Activated CD4-positive, alpha-beta T cell treated with anti-CD3 and anti-CD28 coated beads, Interleukin-2, Interleukin-6, amounts not matched to agents 100 ng/mL and 50 ng/mL, durations not matched to agents 16 hours and 8 hours (primary cell): ENCODE data around the gene NSMCE1.

Experiments
- DNase-seq: peaks from one replicate; pipeline ENCODE4 v3.0.0-alpha.2; 2020

NSMCE1 gene, protein sequence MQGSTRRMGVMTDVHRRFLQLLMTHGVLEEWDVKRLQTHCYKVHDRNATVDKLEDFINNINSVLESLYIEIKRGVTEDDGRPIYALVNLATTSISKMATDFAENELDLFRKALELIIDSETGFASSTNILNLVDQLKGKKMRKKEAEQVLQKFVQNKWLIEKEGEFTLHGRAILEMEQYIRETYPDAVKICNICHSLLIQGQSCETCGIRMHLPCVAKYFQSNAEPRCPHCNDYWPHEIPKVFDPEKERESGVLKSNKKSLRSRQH

DNA sequence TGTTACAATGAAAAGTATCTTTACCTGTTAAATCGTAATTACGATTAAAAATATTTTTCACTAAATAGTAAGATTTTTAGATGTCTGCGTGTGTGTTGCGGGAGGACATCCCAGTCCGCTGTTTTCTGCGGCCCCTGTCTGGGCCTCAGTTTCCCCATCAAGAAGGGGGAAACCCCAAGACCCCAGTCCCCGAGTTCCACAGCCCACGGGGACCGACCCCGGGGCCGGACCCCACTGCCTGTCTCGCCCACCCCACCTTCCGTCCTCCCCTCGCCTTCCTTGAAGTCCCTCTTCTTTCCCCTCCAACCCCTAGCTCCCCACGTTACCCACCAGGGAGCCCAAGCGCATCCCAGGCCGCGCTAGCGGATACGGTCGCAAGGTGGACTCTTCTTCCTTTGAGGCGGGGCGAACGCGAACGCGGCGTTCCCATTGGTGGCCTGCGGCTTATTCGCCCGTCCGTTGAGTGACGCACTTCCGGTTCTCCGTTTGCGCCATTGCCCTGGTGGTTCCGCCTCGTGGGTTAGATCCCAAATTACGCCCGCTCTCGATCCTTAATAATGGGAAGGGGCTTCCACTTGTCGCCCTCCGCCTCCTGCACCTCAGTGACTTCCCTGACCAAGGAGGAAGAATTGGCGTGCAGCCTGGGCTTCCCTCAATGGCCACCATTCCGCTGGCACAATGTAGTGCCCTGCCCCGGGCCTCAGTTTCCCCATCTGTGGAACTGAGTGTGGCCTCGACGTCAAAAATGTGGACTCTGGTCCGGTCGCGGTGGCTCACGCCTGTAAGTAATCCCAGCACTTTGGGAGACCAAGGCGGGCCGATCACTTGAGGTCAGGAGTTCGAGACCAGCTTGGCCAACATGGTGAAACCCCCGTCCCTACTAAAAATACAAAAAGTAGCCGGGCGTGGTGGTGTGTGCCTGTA, at the start of gene NSMCE1:
Gene NSMCE1, minus strand, starts transcription at position 397 of the 924 bp plus-strand sequence. CDS start 11,202 bp downstream, outside the sequence.
- peak; percentile 99 for DNase-seq

DNA sequence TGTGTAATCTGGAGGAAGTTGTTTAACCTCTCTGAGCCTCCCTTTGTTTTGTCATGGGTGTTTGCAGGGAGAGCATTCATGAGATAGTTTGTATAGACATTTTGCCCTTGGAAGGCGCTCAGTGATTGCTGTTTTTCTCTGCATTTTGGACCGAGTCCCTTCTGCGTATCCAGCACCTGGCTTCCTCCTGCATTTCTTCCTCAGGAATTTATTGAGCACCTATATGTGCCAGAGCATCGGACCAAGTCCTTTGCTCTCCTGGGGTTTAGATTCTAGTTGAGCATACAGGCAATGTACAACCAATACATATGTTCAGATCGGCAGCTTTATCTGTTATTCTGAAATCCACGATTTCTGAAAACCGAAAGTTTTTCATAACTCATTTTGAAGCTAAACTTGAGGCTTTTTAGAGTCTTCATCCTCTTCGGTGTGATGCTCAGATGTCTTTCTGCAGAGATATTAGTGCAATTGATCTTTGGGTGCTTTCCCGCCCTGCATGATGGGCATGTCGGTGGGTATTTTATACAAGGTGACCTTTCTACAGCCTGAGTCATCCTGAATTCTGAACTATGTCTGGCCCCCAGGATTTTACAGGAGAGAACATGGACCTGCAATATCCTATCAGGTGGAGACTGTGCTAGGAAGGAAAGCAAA, 49.3 kb upstream of the NSMCE1 start:
- DNase-seq: peak; percentile 67

DNA sequence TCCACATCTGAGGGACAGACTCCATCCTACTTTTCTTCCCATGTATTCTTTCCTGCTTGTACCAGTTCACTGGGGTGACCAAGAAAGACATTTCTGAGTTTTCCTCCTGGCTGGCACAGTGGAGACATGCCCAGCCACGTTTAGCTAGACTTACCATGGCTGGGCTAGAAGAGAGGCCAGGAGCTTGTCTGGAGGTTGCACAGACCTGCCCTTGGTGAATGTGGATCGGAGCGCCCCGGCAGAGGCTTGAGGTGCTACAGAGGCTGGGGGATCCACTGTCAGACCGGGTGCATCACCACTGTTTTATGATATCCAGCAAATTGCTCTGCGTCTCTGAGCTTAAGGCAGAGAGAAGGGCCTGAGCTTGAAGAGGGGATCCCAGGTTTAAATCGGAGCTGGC, 48.7 kb upstream of the NSMCE1 start:
- peak; percentile 15 for DNase-seq

DNA sequence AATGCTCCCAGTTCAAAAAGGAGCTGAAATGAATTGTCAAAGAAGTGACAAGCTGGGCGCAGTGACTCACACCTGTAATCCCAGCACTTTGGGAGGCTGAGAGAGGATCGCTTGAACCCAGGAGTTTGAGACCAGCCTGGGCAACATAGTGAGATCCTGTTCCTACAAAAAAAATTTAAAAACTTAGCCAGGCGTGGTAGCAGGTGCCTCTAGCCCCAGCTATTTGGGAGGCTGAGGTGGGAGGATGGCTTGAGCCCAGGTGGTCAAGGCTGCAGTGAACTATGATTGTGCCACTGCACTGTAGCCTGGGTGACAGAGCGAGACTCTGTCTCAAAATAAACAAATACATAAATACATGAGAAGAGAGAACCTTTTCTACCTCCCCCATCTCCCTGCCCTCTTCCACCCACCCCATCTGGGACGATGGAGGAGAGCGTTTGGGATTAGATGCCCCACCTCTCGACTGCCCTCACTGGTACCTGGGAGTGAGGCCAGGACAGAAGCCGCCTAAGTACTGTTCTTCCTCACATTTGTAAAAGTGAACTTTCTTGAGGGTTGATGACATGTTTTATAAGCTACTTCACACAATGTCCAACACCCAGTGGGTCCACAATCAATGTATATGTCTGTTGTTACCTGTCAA, 47.6 kb upstream of the NSMCE1 start:
- DNase-seq: peak; percentile 16

DNA sequence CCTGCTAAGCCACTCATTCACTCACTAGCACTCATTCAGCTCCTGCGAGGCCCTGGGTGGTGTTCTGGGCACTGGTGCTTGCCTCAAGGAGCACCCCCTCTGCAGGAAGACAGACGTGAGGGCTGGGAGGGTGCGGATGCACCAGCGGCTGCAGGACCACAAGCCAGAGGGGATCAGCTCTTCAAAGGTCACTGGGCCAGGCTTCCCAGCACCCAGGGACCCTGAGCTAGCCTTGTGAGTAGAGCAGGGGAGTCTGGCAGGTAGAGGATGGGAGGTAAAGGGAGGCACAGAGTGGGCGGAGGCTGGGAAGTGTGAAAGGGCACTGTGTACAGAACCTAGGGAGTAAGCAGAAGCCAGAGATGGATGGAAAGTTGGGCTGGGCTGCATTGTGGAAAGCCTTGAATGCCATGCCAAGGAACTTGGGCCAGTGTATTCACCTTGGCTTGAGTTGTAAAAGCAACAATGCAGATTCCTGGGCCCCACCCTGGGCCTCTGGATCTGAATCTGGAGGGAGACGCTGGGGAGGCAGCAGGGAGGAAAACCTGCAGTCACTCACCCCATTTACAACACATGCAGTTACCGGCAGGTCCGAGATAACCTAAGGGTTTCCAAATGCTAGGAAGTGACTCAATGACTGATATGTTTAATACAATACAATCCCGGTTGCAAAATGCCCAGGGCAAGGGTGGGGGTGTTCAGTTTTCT, 46.9 kb upstream of the NSMCE1 start:
- peak; percentile 75 for DNase-seq

DNA sequence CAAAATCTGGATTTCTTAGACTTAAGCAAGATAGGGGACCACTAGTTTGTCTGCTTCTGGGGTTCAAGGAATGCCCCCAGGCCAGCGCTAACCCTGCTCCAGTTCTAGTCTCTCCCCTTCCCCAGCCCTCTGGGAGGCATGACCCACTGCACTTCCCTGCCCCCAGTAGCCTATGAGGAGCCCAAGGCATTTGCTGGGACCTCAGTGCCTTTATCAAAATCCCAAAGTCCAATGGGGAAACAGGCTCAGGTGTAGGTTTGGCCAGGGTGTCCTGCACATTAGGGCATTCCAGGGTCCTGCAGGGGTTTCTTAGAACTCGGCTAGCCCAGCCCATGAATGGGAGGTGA, 46.4 kb upstream of the NSMCE1 start:
- no peak for DNase-seq

DNA sequence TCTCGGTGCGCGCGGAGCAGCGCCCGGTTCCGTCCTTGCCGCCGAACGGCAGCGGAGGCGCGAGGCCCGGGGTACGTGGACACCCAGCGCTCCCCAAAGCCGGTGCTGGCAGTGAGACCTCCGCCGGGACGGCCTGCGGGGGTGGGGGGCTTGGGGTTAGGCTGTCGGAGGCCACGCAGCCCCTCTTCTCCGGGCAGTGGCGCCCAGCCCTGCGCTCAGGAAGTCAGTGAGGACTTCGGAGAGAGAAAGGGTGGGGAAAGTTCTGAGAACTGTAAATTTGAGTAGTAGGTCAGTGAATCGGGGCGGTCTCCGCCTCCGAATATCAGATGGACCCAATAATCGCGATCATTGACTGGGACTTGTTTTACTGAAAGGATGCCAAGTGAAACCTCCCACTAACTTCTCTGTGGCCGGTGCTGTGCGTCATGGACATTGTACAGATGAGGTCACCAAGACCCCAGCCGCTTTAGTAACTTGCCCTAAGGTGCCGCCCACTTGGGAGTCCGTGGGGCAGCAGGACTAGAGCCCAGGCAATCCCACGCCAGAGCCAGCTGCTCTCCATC, 45.7 kb upstream of the NSMCE1 start:
- peak; percentile 68 for DNase-seq

DNA sequence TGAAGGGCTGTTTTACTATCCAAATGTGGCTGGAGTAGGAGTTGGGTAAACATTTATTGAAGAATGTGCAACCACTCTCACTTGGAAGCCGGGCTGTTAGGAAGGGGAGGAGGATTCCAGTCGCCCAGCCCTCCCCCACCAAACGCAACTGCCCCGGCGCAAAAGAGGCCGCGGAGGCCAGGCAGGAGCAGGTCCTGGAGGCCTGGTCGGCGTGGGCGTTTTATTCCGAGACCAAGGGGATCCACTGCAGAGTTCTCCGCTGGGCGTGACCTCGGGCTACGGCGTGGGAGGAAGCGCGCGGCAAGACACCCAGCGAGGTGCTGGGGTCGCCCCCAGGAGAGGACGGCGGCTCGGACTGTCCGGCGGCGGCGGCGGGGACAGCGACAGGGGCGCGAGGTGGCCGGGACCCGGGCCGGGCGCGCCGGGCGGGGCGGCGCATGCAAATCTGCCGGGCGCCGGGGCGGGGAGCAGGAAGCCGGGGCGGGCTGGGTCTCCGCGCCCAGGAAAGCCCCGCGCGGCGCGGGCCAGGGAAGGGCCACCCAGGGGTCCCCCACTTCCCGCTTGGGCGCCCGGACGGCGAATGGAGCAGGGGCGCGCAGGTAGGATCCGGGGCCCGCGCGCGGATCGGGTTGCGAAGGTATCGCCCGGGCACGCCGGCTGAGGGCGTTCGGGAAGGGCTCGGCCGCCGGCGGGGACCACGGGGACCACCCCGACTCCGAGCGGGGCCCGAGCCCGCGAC, 45.0 kb upstream of the NSMCE1 start, which contains the start of gene IL4R:
Gene IL4R, plus strand, starts transcription at position 553 of the 739 bp plus-strand sequence. CDS start 26,230 bp downstream, outside the sequence.
- DNase-seq: peak; percentile 62

DNA sequence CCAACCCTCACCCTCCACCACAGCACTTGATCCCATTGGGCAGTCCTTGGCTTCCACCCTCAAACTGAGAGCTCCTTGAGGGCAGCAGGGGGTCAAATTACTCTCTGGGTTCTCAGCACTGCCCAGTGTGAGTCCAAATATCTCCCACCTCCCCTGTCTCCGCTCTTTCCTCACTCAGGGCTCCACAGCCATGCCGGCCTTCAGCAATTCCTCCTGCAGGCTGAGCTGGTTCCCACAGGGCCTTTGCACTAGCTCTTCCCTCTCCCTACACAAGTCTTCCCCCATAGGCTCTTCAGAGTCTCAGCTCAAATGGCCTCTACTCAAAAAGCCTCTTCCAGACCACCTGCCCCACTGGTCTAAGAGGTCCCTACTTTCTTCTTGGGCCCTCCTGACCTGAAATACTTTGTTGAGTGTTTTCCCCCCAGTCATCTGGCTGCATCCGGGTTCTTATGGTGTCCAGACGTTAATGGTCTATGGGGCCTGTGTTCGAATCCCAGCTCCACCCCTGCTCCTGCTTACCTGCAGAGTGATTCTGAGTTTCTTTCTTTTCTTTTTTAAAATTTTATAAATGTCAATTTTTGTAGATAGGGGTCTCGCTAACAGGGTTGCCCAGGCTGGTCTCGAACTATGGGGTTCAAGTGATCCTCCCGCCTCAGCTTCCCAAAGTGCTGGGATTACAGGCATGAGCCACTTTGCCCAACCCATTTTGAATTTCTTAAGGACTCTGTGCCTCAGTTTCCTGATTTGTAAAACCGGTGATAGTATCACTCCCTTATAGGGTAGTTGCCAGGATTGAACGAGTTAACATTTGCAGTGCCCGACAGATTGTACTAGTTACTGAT, 44.2 kb upstream of the NSMCE1 start:
- DNase-seq: no peak

DNA sequence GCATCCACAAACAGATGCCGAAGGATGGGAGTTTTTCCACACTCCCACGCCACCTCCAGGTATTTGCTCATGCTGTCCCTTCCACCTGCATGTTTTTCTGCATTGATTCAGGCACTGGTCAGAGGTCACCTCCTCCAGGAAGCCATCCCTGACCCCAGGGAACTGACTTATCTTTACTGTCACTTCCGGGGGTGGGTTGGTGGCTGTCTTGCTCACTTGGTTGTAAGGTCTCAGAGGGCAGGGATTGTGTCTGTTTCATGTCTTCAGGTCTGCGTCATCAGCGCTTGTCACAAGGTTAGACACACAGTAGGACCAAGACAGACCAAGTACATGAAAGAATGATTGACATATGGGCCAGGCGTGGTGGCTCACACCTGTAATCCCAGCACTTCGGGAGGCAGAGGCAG, 43.3 kb upstream of the NSMCE1 start:
- DNase-seq: no peak

DNA sequence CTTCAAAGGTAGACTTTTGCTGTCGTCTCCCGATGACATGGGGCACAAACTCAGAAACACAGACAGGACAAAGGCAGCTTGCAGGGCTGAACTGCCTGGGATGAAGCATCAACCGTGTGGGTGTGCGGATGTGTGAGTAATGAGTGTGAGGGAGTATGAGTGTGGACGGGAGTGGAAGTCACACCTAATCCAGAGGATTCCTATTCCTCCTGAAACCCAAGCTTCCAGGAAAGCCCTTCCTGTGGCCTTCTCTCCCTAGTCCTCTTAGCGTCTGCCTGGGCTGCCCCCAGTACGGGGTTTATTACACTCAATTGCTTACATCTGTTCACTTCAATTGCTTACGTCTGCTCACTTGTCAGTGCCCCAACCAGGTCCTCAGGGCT, 42.9 kb upstream of the NSMCE1 start:
- no peak for DNase-seq

DNA sequence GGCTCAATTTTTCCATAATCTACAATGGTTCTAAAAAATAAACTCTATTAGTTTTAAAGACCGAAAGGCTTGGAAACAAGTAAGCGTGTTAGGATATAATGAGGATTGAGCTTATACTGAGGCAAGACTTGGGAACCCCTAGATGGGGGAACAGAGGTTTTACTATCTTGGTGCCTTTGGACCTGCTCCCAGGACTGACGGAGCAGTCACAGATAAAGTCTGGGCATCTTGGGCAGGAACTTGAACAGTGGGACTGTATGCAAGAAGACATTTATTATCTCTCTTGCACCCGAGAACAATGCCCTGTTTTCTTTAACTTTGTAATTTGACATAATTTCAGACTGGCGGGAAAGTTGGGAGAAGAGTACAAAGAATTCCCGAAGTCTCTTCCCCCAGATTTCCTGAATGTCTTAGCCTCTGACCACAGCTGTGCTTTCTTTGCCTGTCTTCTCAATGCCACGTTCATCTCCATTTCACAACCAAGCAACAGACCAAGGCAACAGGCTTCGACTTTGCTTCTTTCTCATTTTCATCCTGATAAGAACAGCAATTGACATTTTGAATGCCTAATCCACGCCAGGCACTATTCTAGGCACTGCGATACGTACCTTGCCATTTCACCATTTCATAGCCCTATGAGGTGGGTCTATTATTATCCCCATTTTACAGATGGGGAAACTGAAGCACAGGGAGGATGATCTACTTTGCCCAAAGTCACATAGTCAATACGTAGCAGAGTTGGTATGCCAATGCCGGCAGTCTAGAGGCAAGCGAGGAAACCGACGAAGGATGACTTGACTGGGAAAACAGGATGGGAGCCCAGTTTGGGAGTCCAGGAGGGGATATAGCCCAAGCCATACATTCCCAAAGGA, 42.2 kb upstream of the NSMCE1 start:
- no peak for DNase-seq

DNA sequence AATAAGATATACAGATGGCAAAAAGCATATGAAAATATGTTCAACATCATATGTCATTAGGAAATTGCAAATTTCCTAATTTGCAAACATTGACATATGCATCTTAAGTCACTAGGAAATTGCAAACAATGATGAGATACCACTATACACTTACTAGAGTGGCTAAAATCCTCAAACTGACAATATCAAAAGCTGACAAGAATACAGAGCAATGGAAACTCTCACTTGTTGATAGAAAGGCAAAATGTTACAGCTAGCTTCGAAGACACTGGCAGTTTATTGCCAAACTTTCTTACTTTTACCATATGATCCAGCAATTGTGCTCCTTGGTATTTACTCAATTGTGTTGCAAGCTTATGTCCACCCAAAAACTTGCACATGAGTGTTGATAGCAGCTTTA, 40.2 kb upstream of the NSMCE1 start:
- DNase-seq: no peak

DNA sequence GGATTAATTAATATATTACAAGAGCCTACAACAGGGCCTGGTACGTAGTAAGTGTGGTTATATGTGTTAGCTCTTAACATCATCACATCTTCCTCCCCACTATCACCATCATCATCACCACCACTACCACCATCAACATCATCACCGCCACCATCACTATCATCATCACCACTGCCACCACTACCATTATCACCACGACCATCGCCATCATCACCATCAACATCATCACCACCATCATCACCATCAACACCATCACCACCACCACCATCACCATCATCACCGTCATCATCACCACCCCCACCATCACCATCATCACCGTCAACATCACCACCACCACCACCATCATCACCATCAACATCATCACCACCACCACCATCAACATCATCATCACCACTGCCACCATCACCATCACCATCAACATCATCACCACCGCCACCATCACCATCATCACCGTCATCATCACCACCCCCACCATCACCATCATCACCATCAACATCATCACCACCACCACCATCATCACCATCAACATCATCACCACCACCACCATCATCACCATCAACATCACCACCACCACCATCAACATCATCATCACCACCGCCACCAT, 37.4 kb upstream of the NSMCE1 start:
- no peak for DNase-seq

DNA sequence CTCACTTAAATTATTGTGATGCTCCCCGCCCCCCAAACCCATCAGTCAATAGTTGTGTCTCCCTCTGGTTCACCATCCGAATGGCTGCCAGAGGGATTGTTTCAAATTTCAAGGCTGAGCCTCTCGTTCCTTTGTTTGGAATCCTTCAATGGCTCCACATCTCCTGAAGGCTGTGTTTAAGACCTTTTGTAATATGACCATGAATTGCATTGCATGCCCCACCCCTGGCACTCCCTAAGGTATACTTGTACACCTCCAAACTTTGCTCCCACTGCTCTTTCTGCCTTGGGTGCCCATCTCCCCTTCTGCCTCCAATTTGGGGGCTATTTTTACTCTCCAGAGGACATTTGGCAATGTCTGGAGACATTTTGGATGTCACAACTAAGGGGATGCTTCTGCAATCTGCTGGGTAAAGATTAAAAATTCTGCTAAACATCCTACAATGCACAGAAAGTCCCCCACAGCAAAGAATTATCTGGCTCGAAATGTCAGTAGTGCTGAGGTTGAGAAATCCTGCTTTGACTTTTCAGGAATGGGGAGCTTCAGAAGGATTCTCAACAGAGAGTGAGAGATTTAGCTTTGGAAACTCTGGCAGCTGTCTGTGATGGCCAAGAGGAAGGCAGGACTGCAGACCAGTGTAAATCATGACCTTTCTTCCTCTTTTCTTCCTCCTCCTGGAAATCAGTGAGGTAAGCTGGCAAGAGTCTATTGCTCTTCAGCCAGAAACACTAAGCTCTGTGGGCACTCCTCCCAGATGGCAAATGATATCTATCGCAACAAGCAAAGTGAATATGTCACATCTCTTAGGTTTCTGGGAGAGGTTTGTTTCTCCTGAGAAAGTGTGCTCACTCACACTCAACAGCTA, 36.5 kb upstream of the NSMCE1 start:
- DNase-seq: no peak

DNA sequence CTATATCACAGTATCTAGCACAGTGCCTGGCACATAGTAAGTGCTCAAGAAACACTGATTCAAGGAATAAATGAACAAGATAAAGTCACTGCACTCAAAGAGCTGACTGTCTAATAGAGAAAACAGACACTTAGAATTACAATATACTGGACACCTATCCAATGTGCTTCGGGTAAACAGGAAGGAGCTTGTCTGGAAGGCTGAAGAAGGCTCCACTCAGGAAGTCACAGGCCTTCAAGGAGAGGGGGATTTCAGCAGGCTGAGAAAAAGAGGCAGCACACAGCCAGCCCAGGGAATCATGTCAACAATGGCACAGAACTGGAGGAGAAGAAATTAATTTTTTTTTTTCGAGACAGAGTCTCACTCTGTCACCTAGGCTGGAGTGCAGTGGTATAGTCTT, 35.5 kb upstream of the NSMCE1 start:
- no peak for DNase-seq

DNA sequence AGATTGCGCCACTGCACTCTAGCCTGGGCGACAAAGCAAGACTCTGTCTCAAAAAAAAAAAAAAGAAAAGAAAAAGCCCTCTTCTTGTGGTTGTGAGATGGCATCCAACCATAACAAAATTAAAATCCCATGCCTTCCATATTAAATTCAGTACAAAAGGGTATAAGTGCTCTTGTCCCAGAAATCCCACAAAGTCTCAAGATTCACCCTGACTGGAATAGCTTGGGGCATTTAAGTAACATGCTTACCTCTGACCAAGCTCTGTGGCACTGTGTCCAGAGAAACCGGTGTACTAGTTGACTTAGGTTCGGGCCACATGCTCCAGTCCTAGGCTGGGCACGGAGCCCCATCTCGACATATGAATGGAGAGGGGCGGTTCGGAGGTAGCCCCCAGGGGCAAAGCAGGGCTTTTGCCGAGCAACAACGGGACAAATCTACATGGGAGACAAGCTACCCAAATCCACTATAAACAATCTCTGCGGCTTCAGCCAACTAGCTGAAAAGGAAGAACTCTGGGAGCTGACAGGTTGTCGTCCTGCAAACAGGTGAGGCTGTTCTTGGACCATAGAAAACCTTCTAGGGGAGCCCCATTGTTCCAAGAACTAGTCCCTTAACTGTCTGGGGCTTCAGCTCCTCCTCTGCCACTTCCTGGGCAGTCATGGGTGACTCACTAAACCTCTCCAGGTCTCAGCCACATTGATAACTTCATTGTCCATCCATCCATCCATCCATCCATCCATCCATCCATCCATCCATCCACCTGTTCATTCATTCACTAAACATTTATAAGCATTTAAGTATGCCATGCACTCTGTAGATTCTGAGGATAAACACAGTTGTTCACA, 34.9 kb upstream of the NSMCE1 start:
- DNase-seq: no peak
